ENCODE results near the gene C3orf49.

DNA sequence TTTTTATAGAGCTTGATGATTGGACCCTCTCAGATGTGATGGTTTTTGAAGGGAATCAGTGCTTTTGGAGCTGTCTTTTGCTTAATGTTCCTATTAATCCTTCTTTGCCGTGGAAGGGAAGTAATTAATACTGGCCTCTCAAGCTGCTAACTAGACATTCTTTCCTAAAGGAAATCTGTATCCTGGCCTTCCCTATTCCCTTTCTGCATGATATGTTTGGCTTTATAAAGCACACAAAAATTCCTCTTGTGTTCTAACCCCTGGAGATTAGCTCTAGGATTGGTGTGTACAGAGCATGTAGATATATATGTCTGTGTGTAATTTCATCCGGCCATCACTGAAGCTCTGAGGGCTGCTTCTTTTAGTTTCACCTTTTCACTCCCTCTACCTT lies 51.5 kb downstream of the C3orf49 start:
- no peak for TF ChIP-seq POLR2AphosphoS5 (IDR thresholded peaks at IDR 0.05)
- TF ChIP-seq, protein P1, sequence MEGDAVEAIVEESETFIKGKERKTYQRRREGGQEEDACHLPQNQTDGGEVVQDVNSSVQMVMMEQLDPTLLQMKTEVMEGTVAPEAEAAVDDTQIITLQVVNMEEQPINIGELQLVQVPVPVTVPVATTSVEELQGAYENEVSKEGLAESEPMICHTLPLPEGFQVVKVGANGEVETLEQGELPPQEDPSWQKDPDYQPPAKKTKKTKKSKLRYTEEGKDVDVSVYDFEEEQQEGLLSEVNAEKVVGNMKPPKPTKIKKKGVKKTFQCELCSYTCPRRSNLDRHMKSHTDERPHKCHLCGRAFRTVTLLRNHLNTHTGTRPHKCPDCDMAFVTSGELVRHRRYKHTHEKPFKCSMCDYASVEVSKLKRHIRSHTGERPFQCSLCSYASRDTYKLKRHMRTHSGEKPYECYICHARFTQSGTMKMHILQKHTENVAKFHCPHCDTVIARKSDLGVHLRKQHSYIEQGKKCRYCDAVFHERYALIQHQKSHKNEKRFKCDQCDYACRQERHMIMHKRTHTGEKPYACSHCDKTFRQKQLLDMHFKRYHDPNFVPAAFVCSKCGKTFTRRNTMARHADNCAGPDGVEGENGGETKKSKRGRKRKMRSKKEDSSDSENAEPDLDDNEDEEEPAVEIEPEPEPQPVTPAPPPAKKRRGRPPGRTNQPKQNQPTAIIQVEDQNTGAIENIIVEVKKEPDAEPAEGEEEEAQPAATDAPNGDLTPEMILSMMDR (IDR thresholded peaks at IDR 0.05), result no peak
- no peak for TF ChIP-seq EP300 (IDR thresholded peaks at IDR 0.05)

Measured in esophagus muscularis mucosa (tissue), 4 donors.